Activated T-helper 2 cell treated with anti-CD3 and anti-CD28 coated beads, Interferon-gamma antibody, Interleukin-2, Interleukin-4, amounts not matched to agents 10 μg/mL and 5 μg/mL and 100 μg/mL, durations not matched to agents 14 hours and 24 hours and 36 hours (primary cell): ENCODE results near the gene CPE. TPM values are rescaled to one million over a fixed set of nuclear protein-coding genes. Genes with fewer than 3 reads are reported as not detected.

ENCODE experiments used
- DNase-seq: peaks from one replicate; pipeline ENCODE4 v3.0.0; 2021; ENCODE audit warnings: low spot score
- H3K27ac Mint-ChIP-seq: one replicate; pipeline ENCODE4 v1.8.0; 2021; ENCODE audit warnings: mixed read lengths
- H3K27me3 Mint-ChIP-seq: one replicate; pipeline ENCODE4 v1.8.0; 2021; ENCODE audit warnings: low read depth, mixed read lengths
- H3K36me3 Mint-ChIP-seq: one replicate; pipeline ENCODE4 v1.8.0; 2021; ENCODE audit warnings: low read depth, mixed read lengths
- H3K4me1 Mint-ChIP-seq: one replicate; pipeline ENCODE4 v1.8.0; 2021; ENCODE audit warnings: low read depth, mixed read lengths
- H3K4me3 Mint-ChIP-seq: one replicate; pipeline ENCODE4 v1.8.0; 2021; ENCODE audit warnings: low read depth, mild to moderate bottlenecking, moderate library complexity, mixed read lengths
- H3K9me3 Mint-ChIP-seq: one replicate; pipeline ENCODE4 v1.8.0; 2021; ENCODE audit warnings: mixed read lengths
- intact Hi-C: fragments of 100-400 bp; cut with micrococcal nuclease; formaldehyde crosslinking; loops from one replicate; pipeline ENCODE4 v1.15.1; 2023
- total RNA-seq: library from RNA; stranded (reverse); gene quantifications from 2 replicates; pipeline ENCODE4 v1.2.3, GENCODE V29; 2022

Gene CPE
- total RNA-seq, 1 donor from 2014 or later: 0.30 TPM

- intact Hi-C loops: no loop called here
- Mint-ChIP-seq H3K9me3 (no peaks in the 10 kb centered on the region), H3K4me3 (no peak overlapping the region), H3K36me3 (no peaks in the 10 kb centered on the region), H3K27me3 (no peaks in the 10 kb centered on the region), H3K4me1 (no peaks in the 10 kb centered on the region), H3K27ac (no peak overlapping the region)
- DNase-seq: no peak
Observed at GRCh38 chr4:165515201-165515600, 136.4 kb downstream of the CPE start.

GRCh38 chr4:165516281-165516833 lies 137.5 kb downstream of the CPE start:
- no peaks in the 10 kb centered on the region for H3K27me3 Mint-ChIP-seq
- no peak for DNase-seq
- no peak overlapping the region for H3K27ac Mint-ChIP-seq
- no peaks in the 10 kb centered on the region for H3K9me3 Mint-ChIP-seq
- intact Hi-C loops: no loop called here
- H3K4me1 Mint-ChIP-seq: no peaks in the 10 kb centered on the region
- no peaks in the 10 kb centered on the region for H3K36me3 Mint-ChIP-seq
- no peak overlapping the region for H3K4me3 Mint-ChIP-seq

- H3K36me3 Mint-ChIP-seq: no peaks in the 10 kb centered on the region
- no peaks in the 10 kb centered on the region for H3K4me1 Mint-ChIP-seq
- no peak overlapping the region for H3K27ac Mint-ChIP-seq
Observed at GRCh38 chr4:165517216-165517615, 138.4 kb downstream of the CPE start.

GRCh38 chr4:165518024-165518616 lies 139.3 kb downstream of the CPE start:
- H3K27me3 Mint-ChIP-seq: no peaks in the 10 kb centered on the region
- no peaks in the 10 kb centered on the region for H3K9me3 Mint-ChIP-seq
- H3K4me3 Mint-ChIP-seq: no peak overlapping the region
- DNase-seq: no peak
- intact Hi-C loops: no loop called here
- H3K27ac Mint-ChIP-seq: no peak overlapping the region
- no peaks in the 10 kb centered on the region for H3K4me1 Mint-ChIP-seq
- H3K36me3 Mint-ChIP-seq: no peaks in the 10 kb centered on the region

More at GRCh38 chr4:165517216-165517615, 138.4 kb downstream of the CPE start:
- intact Hi-C loops: no loop called here
- Mint-ChIP-seq H3K4me3 (no peak overlapping the region), H3K27me3 (no peaks in the 10 kb centered on the region), H3K9me3 (no peaks in the 10 kb centered on the region)
- DNase-seq: no peak

GRCh38 chr4:165518686-165519085 lies 139.9 kb downstream of the CPE start:
- Mint-ChIP-seq H3K36me3 (no peaks in the 10 kb centered on the region), H3K27ac (no peak overlapping the region), H3K27me3 (no peaks in the 10 kb centered on the region), H3K4me1 (no peaks in the 10 kb centered on the region), H3K9me3 (no peaks in the 10 kb centered on the region), H3K4me3 (no peak overlapping the region)
- intact Hi-C loops: no loop called here
- no peak for DNase-seq

GRCh38 chr4:165519591-165519990 lies 140.8 kb downstream of the CPE start:
- Mint-ChIP-seq H3K4me1 (no peaks in the 10 kb centered on the region), H3K36me3 (no peaks in the 10 kb centered on the region), H3K4me3 (no peak overlapping the region), H3K27me3 (no peaks in the 10 kb centered on the region), H3K27ac (no peak overlapping the region), H3K9me3 (no peaks in the 10 kb centered on the region)
- intact Hi-C loops: no loop called here
- DNase-seq: no peak

GRCh38 chr4:165520086-165520485 lies 141.3 kb downstream of the CPE start:
- DNase-seq: no peak
- Mint-ChIP-seq H3K27ac (no peak overlapping the region), H3K9me3 (no peaks in the 10 kb centered on the region), H3K27me3 (no peaks in the 10 kb centered on the region), H3K36me3 (no peaks in the 10 kb centered on the region), H3K4me3 (no peak overlapping the region), H3K4me1 (no peaks in the 10 kb centered on the region)
- intact Hi-C loops: no loop called here

GRCh38 chr4:165522050-165522449 lies 143.2 kb downstream of the CPE start:
- no peak for DNase-seq
- intact Hi-C loops: no loop called here
- no peaks in the 10 kb centered on the region for H3K36me3 Mint-ChIP-seq
- no peak overlapping the region for H3K4me3 Mint-ChIP-seq
- no peaks in the 10 kb centered on the region for H3K4me1 Mint-ChIP-seq
- H3K27me3 Mint-ChIP-seq: peaks cover 2% of the 10 kb centered on the region
- no peaks in the 10 kb centered on the region for H3K9me3 Mint-ChIP-seq
- H3K27ac Mint-ChIP-seq: no peak overlapping the region

GRCh38 chr4:165524532-165525190 lies 145.9 kb downstream of the CPE start:
- no peak for DNase-seq
- Mint-ChIP-seq H3K4me3 (no peak overlapping the region), H3K9me3 (no peaks in the 10 kb centered on the region), H3K36me3 (no peaks in the 10 kb centered on the region), H3K27me3 (peaks cover 2% of the 10 kb centered on the region), H3K27ac (no peak overlapping the region), H3K4me1 (no peaks in the 10 kb centered on the region)
- intact Hi-C loops: no loop called here

- no peak overlapping the region for H3K4me3 Mint-ChIP-seq
- DNase-seq: no peak
- H3K36me3 Mint-ChIP-seq: no peaks in the 10 kb centered on the region
- H3K27me3 Mint-ChIP-seq: no peaks in the 10 kb centered on the region
- intact Hi-C loops: no loop called here
- H3K9me3 Mint-ChIP-seq: no peaks in the 10 kb centered on the region
- no peak overlapping the region for H3K27ac Mint-ChIP-seq
- no peaks in the 10 kb centered on the region for H3K4me1 Mint-ChIP-seq
Observed at GRCh38 chr4:165532976-165533375, 154.2 kb downstream of the CPE start.

GRCh38 chr4:165537028-165537648 lies 158.3 kb downstream of the CPE start:
- H3K36me3 Mint-ChIP-seq: no peaks in the 10 kb centered on the region
- no peaks in the 10 kb centered on the region for H3K4me1 Mint-ChIP-seq
- intact Hi-C loops: loop anchor here (1.0 to 5.0 kb wide), 2 partner anchors 165 to 555 kb away; no protein-coding TSS in a partner anchor
- no peaks in the 10 kb centered on the region for H3K9me3 Mint-ChIP-seq
- H3K27me3 Mint-ChIP-seq: no peaks in the 10 kb centered on the region
- H3K4me3 Mint-ChIP-seq: no peak overlapping the region
- no peak for DNase-seq
- H3K27ac Mint-ChIP-seq: no peak overlapping the region

- no peaks in the 10 kb centered on the region for H3K4me1 Mint-ChIP-seq
- DNase-seq: no peak
- H3K36me3 Mint-ChIP-seq: no peaks in the 10 kb centered on the region
- intact Hi-C loops: loop anchor here (5.0 kb wide), 2 partner anchors 72 to 162 kb away; no protein-coding TSS in a partner anchor
- no peak overlapping the region for H3K4me3 Mint-ChIP-seq
- H3K9me3 Mint-ChIP-seq: no peaks in the 10 kb centered on the region
- H3K27me3 Mint-ChIP-seq: no peaks in the 10 kb centered on the region
- H3K27ac Mint-ChIP-seq: no peak overlapping the region
Observed at GRCh38 chr4:165539801-165540200, 161.0 kb downstream of the CPE start.
